Body of pancreas (tissue), 4 donors: ENCODE results near the gene SERPINB10.

ENCODE experiments used
- POLR2A ChIP-seq, 3 donors: fragments of 450-650 bp; IDR thresholded peaks; one replicate each; pipeline ENCODE4 v1.6.1; 2016; ENCODE audit warnings: antibody characterized with exemption in 3 of 3, mild to moderate bottlenecking in 2 of 3
- TF ChIP-seq, protein P1 (sequence below), 7 experiments: fragments of 450-650 bp in 4 of 7; fragments of 200-600 bp in 3 of 7; sonication (generic) in 3 of 7; IDR thresholded peaks; one replicate each; pipeline ENCODE4 v1.5.1; 2016 to 2019; ENCODE audit warnings: antibody characterized with exemption in 7 of 7

GRCh38 chr18:63972002-63972376, 64.2 kb downstream of the SERPINB10 start:
- TF ChIP-seq, protein P1, sequence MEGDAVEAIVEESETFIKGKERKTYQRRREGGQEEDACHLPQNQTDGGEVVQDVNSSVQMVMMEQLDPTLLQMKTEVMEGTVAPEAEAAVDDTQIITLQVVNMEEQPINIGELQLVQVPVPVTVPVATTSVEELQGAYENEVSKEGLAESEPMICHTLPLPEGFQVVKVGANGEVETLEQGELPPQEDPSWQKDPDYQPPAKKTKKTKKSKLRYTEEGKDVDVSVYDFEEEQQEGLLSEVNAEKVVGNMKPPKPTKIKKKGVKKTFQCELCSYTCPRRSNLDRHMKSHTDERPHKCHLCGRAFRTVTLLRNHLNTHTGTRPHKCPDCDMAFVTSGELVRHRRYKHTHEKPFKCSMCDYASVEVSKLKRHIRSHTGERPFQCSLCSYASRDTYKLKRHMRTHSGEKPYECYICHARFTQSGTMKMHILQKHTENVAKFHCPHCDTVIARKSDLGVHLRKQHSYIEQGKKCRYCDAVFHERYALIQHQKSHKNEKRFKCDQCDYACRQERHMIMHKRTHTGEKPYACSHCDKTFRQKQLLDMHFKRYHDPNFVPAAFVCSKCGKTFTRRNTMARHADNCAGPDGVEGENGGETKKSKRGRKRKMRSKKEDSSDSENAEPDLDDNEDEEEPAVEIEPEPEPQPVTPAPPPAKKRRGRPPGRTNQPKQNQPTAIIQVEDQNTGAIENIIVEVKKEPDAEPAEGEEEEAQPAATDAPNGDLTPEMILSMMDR (IDR thresholded peaks at IDR 0.05): no peak
- no peak for TF ChIP-seq POLR2A (IDR thresholded peaks at IDR 0.05)
